Liver (tissue), 9 donors: ENCODE data around the gene GABBR2. TPM values are rescaled to one million over a fixed set of nuclear protein-coding genes. Genes with fewer than 3 reads are reported as not detected.

Experiments
- DNase-seq: peaks from one replicate; pipeline ENCODE4 v3.0.0-alpha.2; 2017; ENCODE audit warnings: low spot score
- H3K27ac ChIP-seq, 2 donors: one replicate each; pipeline ENCODE4 v1.7.0; 2013; ENCODE audit warnings: inconsistent platforms in 2 of 2, low read length in 2 of 2, control low read depth in 1 of 2, low read depth in 1 of 2, mild to moderate bottlenecking in 1 of 2
- H3K27me3 ChIP-seq, 4 donors: one replicate each; pipeline versions ENCODE4 v1.6.1 to v1.7.0; 2013; ENCODE audit warnings: low read length in 3 of 4, inconsistent platforms in 1 of 4, mild to moderate bottlenecking in 1 of 4, moderate library complexity in 1 of 4; ENCODE audit not compliant: control insufficient read depth in 4 of 4, insufficient read depth in 4 of 4
- H3K36me3 ChIP-seq, 4 donors: one replicate each; pipeline versions ENCODE4 v1.6.1 to v1.7.0; 2013; ENCODE audit warnings: low read length in 3 of 4, mild to moderate bottlenecking in 3 of 4, low read depth in 1 of 4, moderate library complexity in 1 of 4; ENCODE audit not compliant: control insufficient read depth in 4 of 4, insufficient read depth in 3 of 4
- H3K4me1 ChIP-seq, 4 donors: one replicate each; pipeline versions ENCODE4 v1.6.1 to v1.7.0; 2013; ENCODE audit warnings: low read length in 3 of 4, mild to moderate bottlenecking in 3 of 4, moderate library complexity in 1 of 4; ENCODE audit not compliant: control insufficient read depth in 4 of 4, insufficient read depth in 4 of 4
- H3K4me3 ChIP-seq, 3 donors: one replicate each; pipeline versions ENCODE4 v1.6.1 to v1.7.0; 2013; ENCODE audit warnings: low read length in 3 of 3, control low read depth in 1 of 3, low read depth in 1 of 3, mild to moderate bottlenecking in 1 of 3
- H3K9ac ChIP-seq, 2 donors: one replicate each; pipeline ENCODE4 v1.7.0; 2013; ENCODE audit warnings: low read length in 2 of 2, mild to moderate bottlenecking in 2 of 2, moderate library complexity in 2 of 2, control low read depth in 1 of 2, low read depth in 1 of 2
- H3K9me3 ChIP-seq, 4 donors: one replicate each; pipeline versions ENCODE4 v1.6.1 to v1.7.0; 2013; ENCODE audit warnings: low read length in 3 of 4; ENCODE audit not compliant: control insufficient read depth in 4 of 4
- CTCF ChIP-seq: fragments of 150-350 bp; IDR thresholded peaks from 2 replicates; pipeline ENCODE4 v1.5.1; 2017; ENCODE audit warnings: improper control_type of control experiment, low read depth, low read length; ENCODE audit not compliant: missing input control
- FOXA2 ChIP-seq: IDR thresholded peaks from 2 replicates; pipeline ENCODE4 v1.6.1; 2016; ENCODE audit warnings: antibody characterized with exemption
- HNF4A ChIP-seq, 2 donors: conservative IDR thresholded peaks; 2 replicates each; pipeline ENCODE4 v1.6.1; 2016; ENCODE audit warnings: antibody characterized with exemption in 2 of 2, mild to moderate bottlenecking in 2 of 2
- HNF4G ChIP-seq: IDR thresholded peaks from 2 replicates; pipeline ENCODE4 v1.6.1; 2016; ENCODE audit warnings: antibody characterized with exemption
- SP1 ChIP-seq: IDR thresholded peaks from 2 replicates; pipeline ENCODE4 v1.6.1; 2018; ENCODE audit warnings: antibody characterized with exemption, mild to moderate bottlenecking
- TAF1 ChIP-seq: conservative IDR thresholded peaks from 2 replicates; pipeline ENCODE4 v1.6.1; 2016; ENCODE audit warnings: antibody characterized with exemption, mild to moderate bottlenecking
- YY1 ChIP-seq: IDR thresholded peaks from 2 replicates; pipeline ENCODE4 v1.6.1; 2016; ENCODE audit warnings: antibody characterized with exemption, mild to moderate bottlenecking
- WGBS: extraction: QIAGEN DNeasy Blood & Tissue Kit; methylation state at CpG from one replicate; pipeline ENCODE4 v1.1.7; 2013; 5-methylcytosine and 5-hydroxymethylcytosine counted together
- polyA plus RNA-seq, 2 donors: library from polyadenylated mRNA; stranded (reverse) in 1 of 2; unstranded in 1 of 2; fragments of 200-250 nt in 1 of 2; fragments of >200 nt in 1 of 2; fragmentation: Nextera tagmentation in 1 of 2; extraction: Ambion mirVana in 1 of 2; gene quantifications; one replicate each; pipeline versions ENCODE4 v1.2.1 to v1.2.3, GENCODE V29; 2013 to 2015
- total RNA-seq, 2 donors: library from RNA; depleted of rRNA; stranded (reverse); fragments of >200 nt; gene quantifications; one replicate each; pipeline ENCODE4 v1.2.3, GENCODE V29; 2014
- TF ChIP-seq, protein P1 (sequence below): IDR thresholded peaks from 2 replicates; pipeline ENCODE4 v1.6.1; 2016; ENCODE audit warnings: antibody characterized with exemption, mild to moderate bottlenecking
- TF ChIP-seq, protein P2 (sequence below): IDR thresholded peaks from 2 replicates; pipeline ENCODE4 v1.6.1; 2016; ENCODE audit warnings: antibody characterized with exemption
- TF ChIP-seq, protein P3 (sequence below): IDR thresholded peaks from 2 replicates; pipeline ENCODE4 v1.6.1; 2016; ENCODE audit warnings: antibody characterized with exemption
- donor health status: healthy.
- donor health status: healthy.
- donor health status: healthy.
- donor health status: healthy.
- donor health status: healthy.

The GABBR2 gene
- total and polyA plus RNA-seq, 4 donors, result 0.03 to 0.23 (median 0.08) TPM; not detected in 1

- H3K27me3 ChIP-seq, result peaks cover 0 to 14% (median 5%) of the 10 kb centered on the region in 4 donors
- 48% methylated on average over 4 of the region's 4 CpGs for WGBS
- TF ChIP-seq, protein P1, sequence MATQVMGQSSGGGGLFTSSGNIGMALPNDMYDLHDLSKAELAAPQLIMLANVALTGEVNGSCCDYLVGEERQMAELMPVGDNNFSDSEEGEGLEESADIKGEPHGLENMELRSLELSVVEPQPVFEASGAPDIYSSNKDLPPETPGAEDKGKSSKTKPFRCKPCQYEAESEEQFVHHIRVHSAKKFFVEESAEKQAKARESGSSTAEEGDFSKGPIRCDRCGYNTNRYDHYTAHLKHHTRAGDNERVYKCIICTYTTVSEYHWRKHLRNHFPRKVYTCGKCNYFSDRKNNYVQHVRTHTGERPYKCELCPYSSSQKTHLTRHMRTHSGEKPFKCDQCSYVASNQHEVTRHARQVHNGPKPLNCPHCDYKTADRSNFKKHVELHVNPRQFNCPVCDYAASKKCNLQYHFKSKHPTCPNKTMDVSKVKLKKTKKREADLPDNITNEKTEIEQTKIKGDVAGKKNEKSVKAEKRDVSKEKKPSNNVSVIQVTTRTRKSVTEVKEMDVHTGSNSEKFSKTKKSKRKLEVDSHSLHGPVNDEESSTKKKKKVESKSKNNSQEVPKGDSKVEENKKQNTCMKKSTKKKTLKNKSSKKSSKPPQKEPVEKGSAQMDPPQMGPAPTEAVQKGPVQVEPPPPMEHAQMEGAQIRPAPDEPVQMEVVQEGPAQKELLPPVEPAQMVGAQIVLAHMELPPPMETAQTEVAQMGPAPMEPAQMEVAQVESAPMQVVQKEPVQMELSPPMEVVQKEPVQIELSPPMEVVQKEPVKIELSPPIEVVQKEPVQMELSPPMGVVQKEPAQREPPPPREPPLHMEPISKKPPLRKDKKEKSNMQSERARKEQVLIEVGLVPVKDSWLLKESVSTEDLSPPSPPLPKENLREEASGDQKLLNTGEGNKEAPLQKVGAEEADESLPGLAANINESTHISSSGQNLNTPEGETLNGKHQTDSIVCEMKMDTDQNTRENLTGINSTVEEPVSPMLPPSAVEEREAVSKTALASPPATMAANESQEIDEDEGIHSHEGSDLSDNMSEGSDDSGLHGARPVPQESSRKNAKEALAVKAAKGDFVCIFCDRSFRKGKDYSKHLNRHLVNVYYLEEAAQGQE, result no peak
Measured at GRCh38 chr9:98700801-98701200, 7.9 kb downstream of the GABBR2 start.

DNA sequence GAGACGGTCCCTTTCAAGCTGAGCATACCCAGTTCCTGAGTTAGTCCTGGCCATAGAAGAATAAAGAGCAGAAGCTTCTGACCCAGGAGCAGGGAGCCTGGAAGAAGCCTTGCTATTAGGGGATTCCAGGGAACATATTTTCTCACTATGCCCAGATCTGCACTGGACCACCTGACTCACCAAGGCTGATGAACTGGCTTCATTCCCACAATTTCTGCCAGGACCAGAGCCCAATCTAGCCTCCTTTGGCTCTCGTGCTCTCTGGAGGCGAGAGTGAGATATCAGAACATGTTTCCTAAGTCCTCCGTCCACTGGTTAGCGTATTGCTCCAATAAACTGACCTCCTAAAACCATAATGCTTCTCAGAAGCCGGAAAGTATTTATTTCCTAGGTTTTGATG lies 9.9 kb downstream of the GABBR2 start:
- no peak for DNase-seq
- TF ChIP-seq TAF1, result no peak
- no peak for TF ChIP-seq CTCF
- TF ChIP-seq YY1, result no peak
- no peak for TF ChIP-seq HNF4A (conservative IDR thresholded peaks at IDR 0.05)
- TF ChIP-seq, protein P2, sequence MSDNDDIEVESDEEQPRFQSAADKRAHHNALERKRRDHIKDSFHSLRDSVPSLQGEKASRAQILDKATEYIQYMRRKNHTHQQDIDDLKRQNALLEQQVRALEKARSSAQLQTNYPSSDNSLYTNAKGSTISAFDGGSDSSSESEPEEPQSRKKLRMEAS, result no peak
- Histone ChIP-seq H3K27me3 (peaks cover 0 to 2% (median under 1%) of the 10 kb centered on the region in 4 donors), H3K4me3 (no peak overlapping the region), H3K9me3 (peaks cover 2 to 7% (median 5%) of the 10 kb centered on the region in 4 donors), H3K36me3 (no peaks in the 10 kb centered on the region), H3K9ac (no peak overlapping the region), H3K4me1 (no peaks in the 10 kb centered on the region), H3K27ac (no peak overlapping the region)
- WGBS, result 79% methylated on average over 6 of the region's 6 CpGs

More at GRCh38 chr9:98700801-98701200, 7.9 kb downstream of the GABBR2 start:
- DNase-seq, result no peak
- no peaks in the 10 kb centered on the region for H3K4me1 ChIP-seq
- no peaks in the 10 kb centered on the region for H3K36me3 ChIP-seq
- no peak overlapping the region for H3K27ac ChIP-seq
- H3K9ac ChIP-seq, result no peak overlapping the region
- peaks cover 2 to 7% (median 5%) of the 10 kb centered on the region in 4 donors for H3K9me3 ChIP-seq
- no peak overlapping the region for H3K4me3 ChIP-seq

- Histone ChIP-seq H3K4me1 (no peaks in the 10 kb centered on the region), H3K36me3 (no peaks in the 10 kb centered on the region), H3K9ac (no peak overlapping the region), H3K4me3 (no peak overlapping the region), H3K27ac (no peak overlapping the region), H3K9me3 (no peaks in the 10 kb centered on the region), H3K27me3 (no peaks in the 10 kb centered on the region)
- no peak for DNase-seq
- TF ChIP-seq, protein P3, sequence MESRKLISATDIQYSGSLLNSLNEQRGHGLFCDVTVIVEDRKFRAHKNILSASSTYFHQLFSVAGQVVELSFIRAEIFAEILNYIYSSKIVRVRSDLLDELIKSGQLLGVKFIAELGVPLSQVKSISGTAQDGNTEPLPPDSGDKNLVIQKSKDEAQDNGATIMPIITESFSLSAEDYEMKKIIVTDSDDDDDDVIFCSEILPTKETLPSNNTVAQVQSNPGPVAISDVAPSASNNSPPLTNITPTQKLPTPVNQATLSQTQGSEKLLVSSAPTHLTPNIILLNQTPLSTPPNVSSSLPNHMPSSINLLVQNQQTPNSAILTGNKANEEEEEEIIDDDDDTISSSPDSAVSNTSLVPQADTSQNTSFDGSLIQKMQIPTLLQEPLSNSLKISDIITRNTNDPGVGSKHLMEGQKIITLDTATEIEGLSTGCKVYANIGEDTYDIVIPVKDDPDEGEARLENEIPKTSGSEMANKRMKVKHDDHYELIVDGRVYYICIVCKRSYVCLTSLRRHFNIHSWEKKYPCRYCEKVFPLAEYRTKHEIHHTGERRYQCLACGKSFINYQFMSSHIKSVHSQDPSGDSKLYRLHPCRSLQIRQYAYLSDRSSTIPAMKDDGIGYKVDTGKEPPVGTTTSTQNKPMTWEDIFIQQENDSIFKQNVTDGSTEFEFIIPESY, result no peak
- TF ChIP-seq FOXA2 (no peak), SP1 (no peak), HNF4G (no peak), CTCF (no peak)
- WGBS, result 86% methylated on average over 2 of the region's 2 CpGs
Measured at GRCh38 chr9:98694943-98695342, 13.8 kb downstream of the GABBR2 start.
